Measurements from ENCODE around the gene GDPD4. TPM values are rescaled to one million over a fixed set of nuclear protein-coding genes. Genes with fewer than 3 reads are reported as not detected.

GDPD4 gene
- total and polyA plus RNA-seq, 10 of the 15 experiments (the other 5 are each of a cell fraction or from before 2014, with no cell fraction given) = 0.23 TPM; not detected in 9

- DNase-seq (ENCODE audit: low read depth, low spot score) (no peak), FAIRE-seq (no peak), ATAC-seq (no peak)
- no peak for TF ChIP-seq DPF2 (IDR thresholded peaks at IDR 0.05)
- TF ChIP-seq EED (IDR thresholded peaks at IDR 0.05; ENCODE audit: low read depth) = no peak
- no peak for TF ChIP-seq ZNF384 (IDR thresholded peaks at IDR 0.05; ENCODE audit: borderline replicate concordance, low read depth, low read length)
- TF ChIP-seq IRF4 (IDR thresholded peaks at IDR 0.05; ENCODE audit: low read depth, low read length) = no peak
- TF ChIP-seq MTA2 (IDR thresholded peaks at IDR 0.05; ENCODE audit: low read depth) = no peak
- TF ChIP-seq CBX3 (IDR thresholded peaks at IDR 0.05; ENCODE audit: borderline replicate concordance, low read depth) = no peak
- no peak for TF ChIP-seq NRF1 (conservative IDR thresholded peaks at IDR 0.05; ENCODE audit: low read depth, low read length)
- no peak for TF ChIP-seq CEBPZ (IDR thresholded peaks at IDR 0.05; ENCODE audit: low read depth, low read length)
- no peak for TF ChIP-seq ZNF217 (IDR thresholded peaks at IDR 0.05)
- TF ChIP-seq GABPA (IDR thresholded peaks at IDR 0.05; ENCODE audit: low read depth) = no peak
- TF ChIP-seq BRCA1 (IDR thresholded peaks at IDR 0.05; ENCODE audit: low read depth, low read length) = no peak
- TF ChIP-seq, protein P1, sequence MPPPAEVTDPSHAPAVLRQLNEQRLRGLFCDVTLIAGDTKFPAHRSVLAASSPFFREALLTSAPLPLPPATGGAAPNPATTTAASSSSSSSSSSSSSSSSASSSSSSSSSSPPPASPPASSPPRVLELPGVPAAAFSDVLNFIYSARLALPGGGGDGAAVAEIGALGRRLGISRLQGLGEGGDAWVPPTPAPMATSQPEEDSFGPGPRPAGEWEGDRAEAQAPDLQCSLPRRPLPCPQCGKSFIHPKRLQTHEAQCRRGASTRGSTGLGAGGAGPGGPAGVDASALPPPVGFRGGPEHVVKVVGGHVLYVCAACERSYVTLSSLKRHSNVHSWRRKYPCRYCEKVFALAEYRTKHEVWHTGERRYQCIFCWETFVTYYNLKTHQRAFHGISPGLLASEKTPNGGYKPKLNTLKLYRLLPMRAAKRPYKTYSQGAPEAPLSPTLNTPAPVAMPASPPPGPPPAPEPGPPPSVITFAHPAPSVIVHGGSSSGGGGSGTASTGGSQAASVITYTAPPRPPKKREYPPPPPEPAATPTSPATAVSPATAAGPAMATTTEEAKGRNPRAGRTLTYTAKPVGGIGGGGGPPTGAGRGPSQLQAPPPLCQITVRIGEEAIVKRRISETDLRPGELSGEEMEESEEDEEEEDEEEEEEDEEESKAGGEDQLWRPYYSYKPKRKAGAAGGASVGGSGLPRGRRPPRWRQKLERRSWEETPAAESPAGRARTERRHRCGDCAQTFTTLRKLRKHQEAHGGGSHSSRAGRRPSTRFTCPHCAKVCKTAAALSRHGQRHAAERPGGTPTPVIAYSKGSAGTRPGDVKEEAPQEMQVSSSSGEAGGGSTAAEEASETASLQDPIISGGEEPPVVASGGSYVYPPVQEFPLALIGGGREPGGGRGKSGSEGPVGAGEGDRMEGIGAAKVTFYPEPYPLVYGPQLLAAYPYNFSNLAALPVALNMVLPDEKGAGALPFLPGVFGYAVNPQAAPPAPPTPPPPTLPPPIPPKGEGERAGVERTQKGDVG (CRISPR knock-in tag; IDR thresholded peaks at IDR 0.05) = no peak
- TF ChIP-seq RAD51 (IDR thresholded peaks at IDR 0.05) = no peak
- TF ChIP-seq BMI1 (IDR thresholded peaks at IDR 0.05; ENCODE audit: borderline replicate concordance) = no peak
- no peak for TF ChIP-seq MEF2A (IDR thresholded peaks at IDR 0.05; ENCODE audit: insufficient read depth, low read depth, low read length)
- TF ChIP-seq SREBF1 (IDR thresholded peaks at IDR 0.05; ENCODE audit: low read length) = no peak
- no peaks in the 10 kb centered on the region for H3K36me3 ChIP-seq (ENCODE audit: control insufficient read depth in 2 of 2, insufficient read depth in 2 of 2, low read length in 1 of 2)
- ChIA-PET POLR2A (no interaction called here), CTCF (no interaction called here), RAD21 (ENCODE audit: unreplicated experiment) (no interaction called here), SMC1A (ENCODE audit: uncharacterized antibody, unreplicated experiment) (no interaction called here)
- H4K20me1 ChIP-seq (ENCODE audit: control insufficient read depth, insufficient read depth) = no peaks in the 10 kb centered on the region
- H3K79me2 ChIP-seq (ENCODE audit: control insufficient read depth, insufficient read depth, low read length) = no peaks in the 10 kb centered on the region
- no peak overlapping the region for H3K27ac ChIP-seq (ENCODE audit: control insufficient read depth, insufficient read depth)
- no peaks in the 10 kb centered on the region for H3K9me3 ChIP-seq (replicated peaks; ENCODE audit: control insufficient read depth, insufficient read depth, low read length)
- H3K4me2 ChIP-seq (ENCODE audit: control insufficient read depth, insufficient read depth) = no peak overlapping the region
- intact Hi-C loops (cut with micrococcal nuclease; ENCODE audit: unreplicated experiment) = no loop called here
- no peaks in the 10 kb centered on the region for H3K27me3 ChIP-seq (replicated peaks in 1 of 2; ENCODE audit: control insufficient read depth in 2 of 2, insufficient read depth in 2 of 2, low read length in 1 of 2)
- WGBS (ENCODE audit: insufficient coverage, insufficient replicate concordance, low lambda C conversion rate, missing lambda C conversion rate) = 23% methylated on average over 10 of the region's 10 CpGs
- no TSS peak for BruUV-seq (replicated peaks)
- no peak overlapping the region for H3K4me3 ChIP-seq
- peaks cover 7% of the 10 kb centered on the region for H3K4me1 ChIP-seq (ENCODE audit: control insufficient read depth, insufficient read depth, low read length)
- no peak overlapping the region for H3K9ac ChIP-seq (ENCODE audit: control insufficient read depth, insufficient read depth, low read length)
- no peak overlapping the region for H2AFZ ChIP-seq (ENCODE audit: control insufficient read depth, low read depth, low read length)
- in situ Hi-C loops (cut with MboI) = no loop called here
Measured at GRCh38 chr11:77173494-77173893, 128.0 kb downstream of the GDPD4 start.

Data from GM12878 (cell line).